Liver (tissue), 3 donors: ENCODE data around the gene IL1RN.

ENCODE experiments used
- EGR1 ChIP-seq, 2 donors: IDR thresholded peaks; 2 replicates each; pipeline ENCODE4 v1.6.1; 2016 to 2018; ENCODE audit warnings: antibody characterized with exemption in 2 of 2, low read depth in 2 of 2
- FOXA1 ChIP-seq: IDR thresholded peaks from 2 replicates; pipeline ENCODE4 v1.6.1; 2016; ENCODE audit warnings: antibody characterized with exemption
- FOXA2 ChIP-seq: IDR thresholded peaks from 2 replicates; pipeline ENCODE4 v1.6.1; 2016; ENCODE audit warnings: antibody characterized with exemption
- JUND ChIP-seq, 2 donors: IDR thresholded peaks; 2 replicates each; pipeline ENCODE4 v1.6.1; 2016; ENCODE audit warnings: antibody characterized with exemption in 2 of 2
- NR2F2 ChIP-seq: IDR thresholded peaks from 2 replicates; pipeline ENCODE4 v1.6.1; 2016; ENCODE audit warnings: antibody characterized with exemption
- RAD21 ChIP-seq, 2 donors: IDR thresholded peaks; 2 replicates each; pipeline ENCODE4 v1.6.1; 2016; ENCODE audit warnings: antibody characterized with exemption in 2 of 2, mild to moderate bottlenecking in 2 of 2
- SP1 ChIP-seq: IDR thresholded peaks from 2 replicates; pipeline ENCODE4 v1.6.1; 2018; ENCODE audit warnings: antibody characterized with exemption, mild to moderate bottlenecking
- TAF1 ChIP-seq: conservative IDR thresholded peaks from 2 replicates; pipeline ENCODE4 v1.6.1; 2016; ENCODE audit warnings: antibody characterized with exemption, mild to moderate bottlenecking
- YY1 ChIP-seq: IDR thresholded peaks from 2 replicates; pipeline ENCODE4 v1.6.1; 2016; ENCODE audit warnings: antibody characterized with exemption, mild to moderate bottlenecking
- TF ChIP-seq, protein P1 (sequence below): fragments of 150-350 bp; IDR thresholded peaks from 2 replicates; pipeline ENCODE4 v1.5.1; 2017; ENCODE audit warnings: improper control_type of control experiment, low read depth, low read length; ENCODE audit not compliant: missing input control
- TF ChIP-seq, protein P2 (sequence below): IDR thresholded peaks from 2 replicates; pipeline ENCODE4 v1.6.1; 2016; ENCODE audit warnings: antibody characterized with exemption, mild to moderate bottlenecking
- TF ChIP-seq, protein P3 (sequence below): IDR thresholded peaks from 2 replicates; pipeline ENCODE4 v1.6.1; 2016; ENCODE audit warnings: antibody characterized with exemption
- TF ChIP-seq, protein P4 (sequence below): IDR thresholded peaks from 2 replicates; pipeline ENCODE4 v1.6.1; 2016; ENCODE audit warnings: antibody characterized with exemption
- donor health status: healthy.
- donor health status: healthy.

DNA sequence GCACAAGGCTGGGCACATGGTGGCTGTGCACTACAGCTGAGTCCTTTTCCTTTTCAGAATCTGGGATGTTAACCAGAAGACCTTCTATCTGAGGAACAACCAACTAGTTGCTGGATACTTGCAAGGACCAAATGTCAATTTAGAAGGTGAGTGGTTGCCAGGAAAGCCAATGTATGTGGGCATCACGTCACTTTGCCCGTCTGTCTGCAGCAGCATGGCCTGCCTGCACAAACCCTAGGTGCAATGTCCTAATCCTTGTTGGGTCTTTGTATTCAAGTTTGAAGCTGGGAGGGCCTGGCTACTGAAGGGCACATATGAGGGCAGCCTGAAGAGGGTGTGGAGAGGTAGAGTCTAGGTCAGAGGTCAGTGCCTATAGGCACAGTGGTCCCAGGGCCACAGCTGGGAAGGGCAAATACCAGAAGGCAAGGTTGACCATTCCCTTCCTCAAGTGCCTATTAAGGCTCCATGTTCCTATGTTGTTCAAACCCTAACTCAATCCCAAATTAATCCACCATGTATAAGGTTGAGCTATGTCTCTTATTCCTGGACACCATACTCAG, 2.2 kb downstream of the IL1RN start:
- TF ChIP-seq RAD21 (IDR thresholded peaks at IDR 0.05) = no peak
- TF ChIP-seq JUND (IDR thresholded peaks at IDR 0.05) = peak in 1 of 2 donors; percentile 35
- no peak for TF ChIP-seq TAF1
- TF ChIP-seq, protein P1, sequence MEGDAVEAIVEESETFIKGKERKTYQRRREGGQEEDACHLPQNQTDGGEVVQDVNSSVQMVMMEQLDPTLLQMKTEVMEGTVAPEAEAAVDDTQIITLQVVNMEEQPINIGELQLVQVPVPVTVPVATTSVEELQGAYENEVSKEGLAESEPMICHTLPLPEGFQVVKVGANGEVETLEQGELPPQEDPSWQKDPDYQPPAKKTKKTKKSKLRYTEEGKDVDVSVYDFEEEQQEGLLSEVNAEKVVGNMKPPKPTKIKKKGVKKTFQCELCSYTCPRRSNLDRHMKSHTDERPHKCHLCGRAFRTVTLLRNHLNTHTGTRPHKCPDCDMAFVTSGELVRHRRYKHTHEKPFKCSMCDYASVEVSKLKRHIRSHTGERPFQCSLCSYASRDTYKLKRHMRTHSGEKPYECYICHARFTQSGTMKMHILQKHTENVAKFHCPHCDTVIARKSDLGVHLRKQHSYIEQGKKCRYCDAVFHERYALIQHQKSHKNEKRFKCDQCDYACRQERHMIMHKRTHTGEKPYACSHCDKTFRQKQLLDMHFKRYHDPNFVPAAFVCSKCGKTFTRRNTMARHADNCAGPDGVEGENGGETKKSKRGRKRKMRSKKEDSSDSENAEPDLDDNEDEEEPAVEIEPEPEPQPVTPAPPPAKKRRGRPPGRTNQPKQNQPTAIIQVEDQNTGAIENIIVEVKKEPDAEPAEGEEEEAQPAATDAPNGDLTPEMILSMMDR = no peak
- TF ChIP-seq, protein P2, sequence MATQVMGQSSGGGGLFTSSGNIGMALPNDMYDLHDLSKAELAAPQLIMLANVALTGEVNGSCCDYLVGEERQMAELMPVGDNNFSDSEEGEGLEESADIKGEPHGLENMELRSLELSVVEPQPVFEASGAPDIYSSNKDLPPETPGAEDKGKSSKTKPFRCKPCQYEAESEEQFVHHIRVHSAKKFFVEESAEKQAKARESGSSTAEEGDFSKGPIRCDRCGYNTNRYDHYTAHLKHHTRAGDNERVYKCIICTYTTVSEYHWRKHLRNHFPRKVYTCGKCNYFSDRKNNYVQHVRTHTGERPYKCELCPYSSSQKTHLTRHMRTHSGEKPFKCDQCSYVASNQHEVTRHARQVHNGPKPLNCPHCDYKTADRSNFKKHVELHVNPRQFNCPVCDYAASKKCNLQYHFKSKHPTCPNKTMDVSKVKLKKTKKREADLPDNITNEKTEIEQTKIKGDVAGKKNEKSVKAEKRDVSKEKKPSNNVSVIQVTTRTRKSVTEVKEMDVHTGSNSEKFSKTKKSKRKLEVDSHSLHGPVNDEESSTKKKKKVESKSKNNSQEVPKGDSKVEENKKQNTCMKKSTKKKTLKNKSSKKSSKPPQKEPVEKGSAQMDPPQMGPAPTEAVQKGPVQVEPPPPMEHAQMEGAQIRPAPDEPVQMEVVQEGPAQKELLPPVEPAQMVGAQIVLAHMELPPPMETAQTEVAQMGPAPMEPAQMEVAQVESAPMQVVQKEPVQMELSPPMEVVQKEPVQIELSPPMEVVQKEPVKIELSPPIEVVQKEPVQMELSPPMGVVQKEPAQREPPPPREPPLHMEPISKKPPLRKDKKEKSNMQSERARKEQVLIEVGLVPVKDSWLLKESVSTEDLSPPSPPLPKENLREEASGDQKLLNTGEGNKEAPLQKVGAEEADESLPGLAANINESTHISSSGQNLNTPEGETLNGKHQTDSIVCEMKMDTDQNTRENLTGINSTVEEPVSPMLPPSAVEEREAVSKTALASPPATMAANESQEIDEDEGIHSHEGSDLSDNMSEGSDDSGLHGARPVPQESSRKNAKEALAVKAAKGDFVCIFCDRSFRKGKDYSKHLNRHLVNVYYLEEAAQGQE = no peak
- no peak for TF ChIP-seq YY1
- no peak for TF ChIP-seq FOXA2
- no peak for TF ChIP-seq EGR1 (IDR thresholded peaks at IDR 0.05; ENCODE audit: low read depth in 2 of 2)
- TF ChIP-seq SP1 = no peak
- TF ChIP-seq, protein P3, sequence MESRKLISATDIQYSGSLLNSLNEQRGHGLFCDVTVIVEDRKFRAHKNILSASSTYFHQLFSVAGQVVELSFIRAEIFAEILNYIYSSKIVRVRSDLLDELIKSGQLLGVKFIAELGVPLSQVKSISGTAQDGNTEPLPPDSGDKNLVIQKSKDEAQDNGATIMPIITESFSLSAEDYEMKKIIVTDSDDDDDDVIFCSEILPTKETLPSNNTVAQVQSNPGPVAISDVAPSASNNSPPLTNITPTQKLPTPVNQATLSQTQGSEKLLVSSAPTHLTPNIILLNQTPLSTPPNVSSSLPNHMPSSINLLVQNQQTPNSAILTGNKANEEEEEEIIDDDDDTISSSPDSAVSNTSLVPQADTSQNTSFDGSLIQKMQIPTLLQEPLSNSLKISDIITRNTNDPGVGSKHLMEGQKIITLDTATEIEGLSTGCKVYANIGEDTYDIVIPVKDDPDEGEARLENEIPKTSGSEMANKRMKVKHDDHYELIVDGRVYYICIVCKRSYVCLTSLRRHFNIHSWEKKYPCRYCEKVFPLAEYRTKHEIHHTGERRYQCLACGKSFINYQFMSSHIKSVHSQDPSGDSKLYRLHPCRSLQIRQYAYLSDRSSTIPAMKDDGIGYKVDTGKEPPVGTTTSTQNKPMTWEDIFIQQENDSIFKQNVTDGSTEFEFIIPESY = no peak
- TF ChIP-seq NR2F2 = no peak
- TF ChIP-seq, protein P4, sequence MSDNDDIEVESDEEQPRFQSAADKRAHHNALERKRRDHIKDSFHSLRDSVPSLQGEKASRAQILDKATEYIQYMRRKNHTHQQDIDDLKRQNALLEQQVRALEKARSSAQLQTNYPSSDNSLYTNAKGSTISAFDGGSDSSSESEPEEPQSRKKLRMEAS = no peak
- TF ChIP-seq FOXA1 = no peak
